GM19239 (cell line): Measurements from ENCODE around the gene OR2M3.
"Not testable (repeated sequence)": the region's sequence is repeated elsewhere in the genome, so short reads cannot be mapped to it uniquely, and the experiment has no call there.

ENCODE experiments used
- DNase-seq: peaks from one replicate; pipeline ENCODE4 v3.0.0; 2011; ENCODE audit warnings: low spot score; ENCODE audit not compliant: insufficient read length
- FAIRE-seq: peaks from 2 replicates; lab custom pipeline; 2011; peaks lifted over from hg19 to GRCh38; lab: Jason Lieb, UNC

The OR2M3 gene

GRCh38 chr1:248196965-248197364 is at the start of gene OR2M3:
Gene OR2M3, plus strand, starts transcription at chr1:248197265. Its CDS starts 5,803 bp downstream, at chr1:248203068.
- FAIRE-seq (no peak), DNase-seq (no peak)

- no peak for DNase-seq
- FAIRE-seq: no peak
These were observed 44.8 kb upstream of the OR2M3 start for GRCh38 chr1:248152056-248152827.

- DNase-seq (no peak), FAIRE-seq (no peak)
These were observed 41.1 kb upstream of the OR2M3 start for GRCh38 chr1:248155927-248156326.

GRCh38 chr1:248158758-248159157 is 38.3 kb upstream of the OR2M3 start:
- FAIRE-seq: no peak

GRCh38 chr1:248164031-248164430 is 33.0 kb upstream of the OR2M3 start:
- no peak for DNase-seq
- no peak for FAIRE-seq

More at GRCh38 chr1:248158758-248159157, 38.3 kb upstream of the OR2M3 start:
- no peak for DNase-seq

GRCh38 chr1:248165186-248165585 is 31.9 kb upstream of the OR2M3 start:
- FAIRE-seq (no peak), DNase-seq (no peak)

- DNase-seq: no peak
- FAIRE-seq: no peak
These were observed 22.5 kb upstream of the OR2M3 start, which contains the start of gene OR2M2 for GRCh38 chr1:248174521-248174920. Gene OR2M2, plus strand, starts transcription at chr1:248174821. Its CDS starts 5,165 bp downstream, at chr1:248179986.

- no peak for DNase-seq
- FAIRE-seq: no peak
These were observed 13.1 kb upstream of the OR2M3 start for GRCh38 chr1:248183996-248184395.

- no peak for FAIRE-seq
- DNase-seq: no peak
These were observed 9.7 kb upstream of the OR2M3 start for GRCh38 chr1:248187363-248187762.

- no peak for DNase-seq
These were observed 8.0 kb upstream of the OR2M3 start for GRCh38 chr1:248189026-248189425.

GRCh38 chr1:248194117-248194516 is 2.9 kb upstream of the OR2M3 start:
- DNase-seq: no peak
- no peak for FAIRE-seq

More at GRCh38 chr1:248189026-248189425, 8.0 kb upstream of the OR2M3 start:
- no peak for FAIRE-seq

GRCh38 chr1:248215880-248216279 is 18.8 kb downstream of the OR2M3 start:
- no peak for DNase-seq
- no peak for FAIRE-seq

- FAIRE-seq: no peak
- DNase-seq: no peak
These were observed 28.5 kb downstream of the OR2M3 start for GRCh38 chr1:248225537-248225936.

GRCh38 chr1:248229360-248229908 is 32.4 kb downstream of the OR2M3 start:
- FAIRE-seq: no peak
- DNase-seq: no peak

- DNase-seq (no peak), FAIRE-seq (no peak)
These were observed 34.1 kb downstream of the OR2M3 start, which contains the start of gene OR2M4 for GRCh38 chr1:248231117-248231516. Gene OR2M4, plus strand, starts transcription at chr1:248231417. Its CDS starts 7,512 bp downstream, at chr1:248238929.

- DNase-seq (no peak), FAIRE-seq (no peak)
These were observed 42.4 kb downstream of the OR2M3 start for GRCh38 chr1:248239478-248239877.

- FAIRE-seq (peak; percentile 95), DNase-seq (peak; percentile 39)
These were observed 46.1 kb downstream of the OR2M3 start for GRCh38 chr1:248243204-248243603.

- DNase-seq, FAIRE-seq: not testable (repeated sequence)
These were observed 62.2 kb downstream of the OR2M3 start for GRCh38 chr1:248259309-248259708.
